Omental fat pad (tissue), 4 donors: ENCODE measurements around the gene TTC39B. TPM values are rescaled to one million over a fixed set of nuclear protein-coding genes. Genes with fewer than 3 reads are reported as not detected.

Experiments used
- ATAC-seq: fragments of 150-250 bp; one replicate; pipeline ENCODE4 v1.9.1; 2016; ENCODE audit warnings: mild to moderate bottlenecking, moderate library complexity; ENCODE audit not compliant: low FRiP score
- DNase-seq: peaks from one replicate; pipeline ENCODE4 v3.0.0-alpha.2; 2019; ENCODE audit warnings: low spot score
- CTCF ChIP-seq, 3 donors: fragments of 450-650 bp; IDR thresholded peaks; one replicate each; pipeline ENCODE4 v1.5.1; 2016 to 2017; ENCODE audit warnings: antibody characterized with exemption in 3 of 3, mild to moderate bottlenecking in 3 of 3, moderate library complexity in 2 of 3
- total RNA-seq, 4 donors: library from RNA; depleted of rRNA; stranded (reverse); fragments of >200 nt; gene quantifications; one replicate each; pipeline ENCODE4 v1.1.0, GENCODE V29; 2016

TTC39B gene
- total RNA-seq, 4 donors from 2014 or later = 3.7 to 12.6 (median 5.3) TPM

- DNase-seq = no peak
- TF ChIP-seq CTCF (IDR thresholded peaks at IDR 0.05) = no peak
- no peak for ATAC-seq
These were observed 124.9 kb downstream of the TTC39B start for GRCh38 chr9:15182101-15182551.

- no peak for TF ChIP-seq CTCF (IDR thresholded peaks at IDR 0.05)
- DNase-seq (no peak), ATAC-seq (no peak)
These were observed 126.9 kb downstream of the TTC39B start for GRCh38 chr9:15180124-15180523.

GRCh38 chr9:15178631-15179030, 128.4 kb downstream of the TTC39B start:
- TF ChIP-seq CTCF (IDR thresholded peaks at IDR 0.05) = no peak
- no peak for DNase-seq
- no peak for ATAC-seq

GRCh38 chr9:15176836-15177235, 130.2 kb downstream of the TTC39B start:
- no peak for TF ChIP-seq CTCF (IDR thresholded peaks at IDR 0.05)
- no peak for ATAC-seq
- DNase-seq = no peak

- ATAC-seq = no peak
- no peak for TF ChIP-seq CTCF (IDR thresholded peaks at IDR 0.05)
- no peak for DNase-seq
These were observed 143.1 kb downstream of the TTC39B start for GRCh38 chr9:15163931-15164330.

- TF ChIP-seq CTCF (IDR thresholded peaks at IDR 0.05) = no peak
- ATAC-seq = no peak
- no peak for DNase-seq
These were observed 145.3 kb downstream of the TTC39B start for GRCh38 chr9:15161753-15162152.

GRCh38 chr9:15160673-15161072, 146.3 kb downstream of the TTC39B start:
- DNase-seq = no peak
- no peak for ATAC-seq
- no peak for TF ChIP-seq CTCF (IDR thresholded peaks at IDR 0.05)
